ENCODE results near the gene SLC2A1. TPM values are rescaled to one million over a fixed set of nuclear protein-coding genes. Genes with fewer than 3 reads are reported as not detected.

SLC2A1 gene
- total and polyA plus RNA-seq, 2 of the 13 experiments (the other 11 are each of a cell fraction or from before 2014, with no cell fraction given): 125 to 423 TPM

GRCh38 chr1:42935313-42935895 is 23.3 kb downstream of the SLC2A1 start (continued):
- no peak for TF ChIP-seq SP1 (IDR thresholded peaks at IDR 0.05)
- no peak for TF ChIP-seq SP1 (CRISPR knock-in tag; IDR thresholded peaks at IDR 0.05)

- no peaks in the 10 kb centered on the region for H3K27me3 ChIP-seq (ENCODE audit: control insufficient read depth in 1 of 2, insufficient read depth in 2 of 2, low read length in 2 of 2)
- TF ChIP-seq POLR2A (IDR thresholded peaks at IDR 0.05; ENCODE audit: insufficient read depth in 1 of 2, low read depth in 2 of 2, low read length in 2 of 2): peak in 1 of 2 experiments; percentile 24; a peak in 2 of 4 replicates
- TF ChIP-seq ZNF451 (CRISPR knock-in tag; IDR thresholded peaks at IDR 0.05): no peak
- no peak for TF ChIP-seq ATAD3A (CRISPR knock-in tag; IDR thresholded peaks at IDR 0.05)
- TF ChIP-seq, protein P1, sequence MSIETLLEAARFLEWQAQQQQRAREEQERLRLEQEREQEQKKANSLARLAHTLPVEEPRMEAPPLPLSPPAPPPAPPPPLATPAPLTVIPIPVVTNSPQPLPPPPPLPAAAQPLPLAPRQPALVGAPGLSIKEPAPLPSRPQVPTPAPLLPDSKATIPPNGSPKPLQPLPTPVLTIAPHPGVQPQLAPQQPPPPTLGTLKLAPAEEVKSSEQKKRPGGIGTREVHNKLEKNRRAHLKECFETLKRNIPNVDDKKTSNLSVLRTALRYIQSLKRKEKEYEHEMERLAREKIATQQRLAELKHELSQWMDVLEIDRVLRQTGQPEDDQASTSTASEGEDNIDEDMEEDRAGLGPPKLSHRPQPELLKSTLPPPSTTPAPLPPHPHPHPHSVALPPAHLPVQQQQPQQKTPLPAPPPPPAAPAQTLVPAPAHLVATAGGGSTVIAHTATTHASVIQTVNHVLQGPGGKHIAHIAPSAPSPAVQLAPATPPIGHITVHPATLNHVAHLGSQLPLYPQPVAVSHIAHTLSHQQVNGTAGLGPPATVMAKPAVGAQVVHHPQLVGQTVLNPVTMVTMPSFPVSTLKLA (IDR thresholded peaks at IDR 0.05): no peak
- peak; percentile 19; the same call in 1 of the 2 replicates for TF ChIP-seq POLR2G (IDR thresholded peaks at IDR 0.05; ENCODE audit: low read depth, low read length)
- TF ChIP-seq RBM22 (optimal IDR thresholded peaks at IDR 0.05; ENCODE audit: low read length): peak; percentile 1
- no peak for TF ChIP-seq ZSCAN22 (CRISPR knock-in tag; IDR thresholded peaks at IDR 0.05)
- TF ChIP-seq CSRNP2 (CRISPR knock-in tag; conservative IDR thresholded peaks at IDR 0.05; ENCODE audit: low read depth): no peak
- TF ChIP-seq AGO2 (optimal IDR thresholded peaks at IDR 0.05; ENCODE audit: low read depth, low read length): peak; percentile 20
- TF ChIP-seq POLR2AphosphoS5 (IDR thresholded peaks at IDR 0.05; ENCODE audit: low read depth, low read length): no peak; the same call in 1 of the 2 replicates
- TF ChIP-seq, protein P2, sequence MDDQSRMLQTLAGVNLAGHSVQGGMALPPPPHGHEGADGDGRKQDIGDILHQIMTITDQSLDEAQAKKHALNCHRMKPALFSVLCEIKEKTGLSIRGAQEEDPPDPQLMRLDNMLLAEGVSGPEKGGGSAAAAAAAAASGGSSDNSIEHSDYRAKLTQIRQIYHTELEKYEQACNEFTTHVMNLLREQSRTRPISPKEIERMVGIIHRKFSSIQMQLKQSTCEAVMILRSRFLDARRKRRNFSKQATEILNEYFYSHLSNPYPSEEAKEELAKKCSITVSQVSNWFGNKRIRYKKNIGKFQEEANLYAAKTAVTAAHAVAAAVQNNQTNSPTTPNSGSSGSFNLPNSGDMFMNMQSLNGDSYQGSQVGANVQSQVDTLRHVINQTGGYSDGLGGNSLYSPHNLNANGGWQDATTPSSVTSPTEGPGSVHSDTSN (CRISPR knock-in tag; IDR thresholded peaks at IDR 0.05; ENCODE audit: borderline replicate concordance): no peak
- TF ChIP-seq ZNF547 (CRISPR knock-in tag; IDR thresholded peaks at IDR 0.05): no peak
- TF ChIP-seq NR2F6 (IDR thresholded peaks at IDR 0.05): no peak
- TF ChIP-seq NR2F6 (CRISPR knock-in tag; IDR thresholded peaks at IDR 0.05): no peak
- TF ChIP-seq, protein P3, sequence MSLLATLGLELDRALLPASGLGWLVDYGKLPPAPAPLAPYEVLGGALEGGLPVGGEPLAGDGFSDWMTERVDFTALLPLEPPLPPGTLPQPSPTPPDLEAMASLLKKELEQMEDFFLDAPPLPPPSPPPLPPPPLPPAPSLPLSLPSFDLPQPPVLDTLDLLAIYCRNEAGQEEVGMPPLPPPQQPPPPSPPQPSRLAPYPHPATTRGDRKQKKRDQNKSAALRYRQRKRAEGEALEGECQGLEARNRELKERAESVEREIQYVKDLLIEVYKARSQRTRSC (CRISPR knock-in tag; IDR thresholded peaks at IDR 0.05; ENCODE audit: low read depth): no peak
- TF ChIP-seq KDM5A (IDR thresholded peaks at IDR 0.05; ENCODE audit: borderline replicate concordance, low read length): no peak
- H3K79me2 ChIP-seq (ENCODE audit: insufficient read depth, low read length): peaks cover 81% of the 10 kb centered on the region
- H3K27ac ChIP-seq (ENCODE audit: extremely low read length, insufficient read depth, low read length): no peak overlapping the region
- FAIRE-seq (no peak), ATAC-seq (no peak), DNase-seq (ENCODE audit: low spot score) (no peak)
- no peak overlapping the region for H3K9ac ChIP-seq (ENCODE audit: insufficient read depth, low read depth, low read length)
- peaks cover 75 to 100% of the 10 kb centered on the region in 2 experiments for H3K36me3 ChIP-seq (replicated peaks in 1 of 2; ENCODE audit: control insufficient read depth in 1 of 2, insufficient read depth in 2 of 2, low read length in 2 of 2)
- BruUV-seq (replicated peaks): no TSS peak
- H3K4me2 ChIP-seq (ENCODE audit: low read depth, low read length): no peak overlapping the region
- WGBS (ENCODE audit: low lambda C conversion rate): 93% methylated on average over 18 of the region's 20 CpGs
- no peaks in the 10 kb centered on the region for H3K9me3 ChIP-seq (ENCODE audit: low read length)
- ChIA-PET CTCF (ENCODE audit: low intra/inter-chr PET ratio, low total read pairs) (no interaction called here), POLR2A (no interaction called here)
- in situ Hi-C loops (cut with HindIII; ENCODE audit: extremely low pct_ligation_motif_present, low pct_unique_long_range_greater_than_20kb) (no loop called here), intact Hi-C loops (cut with micrococcal nuclease; ENCODE audit: unreplicated experiment) (no loop called here)
- peaks cover 99% of the 10 kb centered on the region for H4K20me1 ChIP-seq (ENCODE audit: insufficient read depth, low read length)
- no peak overlapping the region for H2AFZ ChIP-seq (ENCODE audit: low read length)
- H3K4me1 ChIP-seq (ENCODE audit: insufficient read depth, low read length): peaks cover 86% of the 10 kb centered on the region
- H3K4me3 ChIP-seq (replicated peaks in 1 of 3; ENCODE audit: insufficient read depth in 1 of 3, low read depth in 2 of 3, low read length in 3 of 3): no peak overlapping the region
These were observed 23.9 kb downstream of the SLC2A1 start for GRCh38 chr1:42934541-42935312.
